Loucy (cell line): Measurements from ENCODE around the gene ATOH7.

Experiments
- H2AFZ ChIP-seq: fragments of 200-600 bp; sonication (generic); 2 replicates; pipeline ENCODE4 v1.6.0; 2016; ENCODE audit warnings: antibody characterized with exemption, mild to moderate bottlenecking, low read length, moderate library complexity
- H3F3A ChIP-seq: fragments of 200-600 bp; 2 replicates; pipeline ENCODE4 v1.6.0; 2016; ENCODE audit warnings: antibody characterized with exemption, low read depth, mild to moderate bottlenecking
- H3K27me3 ChIP-seq: fragments of 200-600 bp; sonication (generic); 2 replicates; pipeline ENCODE4 v1.6.1; 2014; ENCODE audit warnings: low read length, mild to moderate bottlenecking; ENCODE audit not compliant: insufficient read depth, poor library complexity, severe bottlenecking
- H3K36me3 ChIP-seq: fragments of 200-600 bp; sonication (generic); 2 replicates; pipeline ENCODE4 v1.6.1; 2016; ENCODE audit warnings: low read length; ENCODE audit not compliant: insufficient read depth
- H3K4me1 ChIP-seq: fragments of 200-600 bp; sonication (generic); 2 replicates; pipeline ENCODE4 v1.5.1; 2014; ENCODE audit warnings: low read length, mild to moderate bottlenecking; ENCODE audit not compliant: insufficient read depth, poor library complexity, severe bottlenecking
- H3K4me2 ChIP-seq: fragments of 200-600 bp; sonication (generic); 2 replicates; pipeline ENCODE4 v1.6.0; 2014; ENCODE audit warnings: antibody characterized with exemption, low read length, low read depth, mild to moderate bottlenecking; ENCODE audit not compliant: poor library complexity, severe bottlenecking
- H3K4me3 ChIP-seq: fragments of 200-600 bp; sonication (generic); 2 replicates; pipeline ENCODE4 v1.5.1; 2014; ENCODE audit warnings: low read length, mild to moderate bottlenecking, mixed read lengths; ENCODE audit not compliant: poor library complexity, severe bottlenecking
- H3K79me2 ChIP-seq: fragments of 200-600 bp; sonication (generic); 2 replicates; pipeline ENCODE4 v1.6.1; 2014; ENCODE audit warnings: low read length; ENCODE audit not compliant: insufficient read depth
- H3K9ac ChIP-seq: fragments of 200-600 bp; sonication (generic); 2 replicates; pipeline ENCODE4 v1.6.0; 2014; ENCODE audit warnings: mild to moderate bottlenecking, low read depth, low read length, moderate library complexity; ENCODE audit not compliant: poor library complexity, severe bottlenecking
- H3K9me2 ChIP-seq: fragments of 200-600 bp; sonication (generic); replicated peaks from 2 replicates; pipeline ENCODE4 v1.6.1; 2016; ENCODE audit warnings: low read depth, low read length, mixed read lengths
- H3K9me3 ChIP-seq: fragments of 200-600 bp; sonication (generic); 2 replicates; pipeline ENCODE4 v1.6.1; 2014; ENCODE audit warnings: mild to moderate bottlenecking, antibody characterized with exemption, low read length, low read depth; ENCODE audit not compliant: insufficient read depth
- H4K20me1 ChIP-seq: fragments of 200-600 bp; sonication (generic); 2 replicates; pipeline ENCODE4 v1.6.0; 2014; ENCODE audit warnings: antibody characterized with exemption, low read length, mild to moderate bottlenecking; ENCODE audit not compliant: insufficient read depth, poor library complexity, severe bottlenecking
- EZH2phosphoT487 ChIP-seq: fragments of 200-600 bp; IDR thresholded peaks from 2 replicates; pipeline ENCODE4 v1.6.1; 2018; ENCODE audit warnings: antibody characterized with exemption, mild to moderate bottlenecking, moderate library complexity, borderline replicate concordance
- TF ChIP-seq, protein P1 (sequence below): fragments of 200-600 bp; sonication (generic); conservative IDR thresholded peaks from 2 replicates; pipeline ENCODE4 v1.5.1; 2014; ENCODE audit warnings: mild to moderate bottlenecking, antibody characterized with exemption, low read length

Gene ATOH7

GRCh38 chr10:68276224-68276623 is 44.3 kb upstream of the ATOH7 start:
- Histone ChIP-seq H3K4me3 (no peak overlapping the region), H3K9me3 (no peaks in the 10 kb centered on the region), H4K20me1 (no peaks in the 10 kb centered on the region), H3K36me3 (no peaks in the 10 kb centered on the region), H3F3A (no peaks in the 10 kb centered on the region), H2AFZ (no peak overlapping the region), H3K4me2 (no peak overlapping the region), H3K9ac (no peak overlapping the region), H3K27me3 (no peaks in the 10 kb centered on the region), H3K79me2 (no peaks in the 10 kb centered on the region), H3K9me2 (no peaks in the 10 kb centered on the region), H3K4me1 (no peaks in the 10 kb centered on the region)
- TF ChIP-seq EZH2phosphoT487: no peak
- TF ChIP-seq, protein P1, sequence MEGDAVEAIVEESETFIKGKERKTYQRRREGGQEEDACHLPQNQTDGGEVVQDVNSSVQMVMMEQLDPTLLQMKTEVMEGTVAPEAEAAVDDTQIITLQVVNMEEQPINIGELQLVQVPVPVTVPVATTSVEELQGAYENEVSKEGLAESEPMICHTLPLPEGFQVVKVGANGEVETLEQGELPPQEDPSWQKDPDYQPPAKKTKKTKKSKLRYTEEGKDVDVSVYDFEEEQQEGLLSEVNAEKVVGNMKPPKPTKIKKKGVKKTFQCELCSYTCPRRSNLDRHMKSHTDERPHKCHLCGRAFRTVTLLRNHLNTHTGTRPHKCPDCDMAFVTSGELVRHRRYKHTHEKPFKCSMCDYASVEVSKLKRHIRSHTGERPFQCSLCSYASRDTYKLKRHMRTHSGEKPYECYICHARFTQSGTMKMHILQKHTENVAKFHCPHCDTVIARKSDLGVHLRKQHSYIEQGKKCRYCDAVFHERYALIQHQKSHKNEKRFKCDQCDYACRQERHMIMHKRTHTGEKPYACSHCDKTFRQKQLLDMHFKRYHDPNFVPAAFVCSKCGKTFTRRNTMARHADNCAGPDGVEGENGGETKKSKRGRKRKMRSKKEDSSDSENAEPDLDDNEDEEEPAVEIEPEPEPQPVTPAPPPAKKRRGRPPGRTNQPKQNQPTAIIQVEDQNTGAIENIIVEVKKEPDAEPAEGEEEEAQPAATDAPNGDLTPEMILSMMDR: no peak

DNA sequence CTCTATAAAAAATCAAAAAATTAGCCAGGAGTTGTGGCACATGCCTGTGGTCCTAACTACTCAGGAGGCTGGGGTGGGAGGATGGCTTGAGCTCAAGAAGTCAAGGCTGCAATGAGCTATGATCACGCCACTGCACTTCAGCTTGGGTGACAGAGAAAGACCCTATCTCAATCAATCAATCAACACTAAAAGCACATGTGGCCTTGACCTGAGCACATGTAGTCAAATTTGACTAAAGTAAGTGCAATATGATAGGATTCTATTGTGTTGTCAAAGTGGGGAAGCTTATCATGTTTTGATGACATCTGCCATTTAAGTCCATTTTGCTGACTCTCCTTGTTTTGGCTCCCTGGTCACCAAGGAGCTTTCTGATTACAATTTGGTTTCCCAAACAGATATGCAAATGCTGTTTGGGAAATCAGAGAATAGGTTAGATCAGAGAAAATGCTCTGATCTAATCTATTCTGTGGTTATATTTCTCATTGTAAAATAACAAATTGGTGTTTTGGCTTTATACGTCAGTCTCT is 43.8 kb upstream of the ATOH7 start:
- no peaks in the 10 kb centered on the region for H3K9me2 ChIP-seq
- H3F3A ChIP-seq: no peaks in the 10 kb centered on the region
- no peaks in the 10 kb centered on the region for H3K79me2 ChIP-seq
- no peaks in the 10 kb centered on the region for H3K4me1 ChIP-seq
- H4K20me1 ChIP-seq: no peaks in the 10 kb centered on the region
- no peaks in the 10 kb centered on the region for H3K27me3 ChIP-seq
- no peak overlapping the region for H3K4me2 ChIP-seq
- H3K9me3 ChIP-seq: no peaks in the 10 kb centered on the region
- H2AFZ ChIP-seq: no peak overlapping the region
- TF ChIP-seq EZH2phosphoT487: no peak
- TF ChIP-seq, protein P1: no peak
- H3K9ac ChIP-seq: no peak overlapping the region
- H3K36me3 ChIP-seq: no peaks in the 10 kb centered on the region
- H3K4me3 ChIP-seq: no peak overlapping the region

DNA sequence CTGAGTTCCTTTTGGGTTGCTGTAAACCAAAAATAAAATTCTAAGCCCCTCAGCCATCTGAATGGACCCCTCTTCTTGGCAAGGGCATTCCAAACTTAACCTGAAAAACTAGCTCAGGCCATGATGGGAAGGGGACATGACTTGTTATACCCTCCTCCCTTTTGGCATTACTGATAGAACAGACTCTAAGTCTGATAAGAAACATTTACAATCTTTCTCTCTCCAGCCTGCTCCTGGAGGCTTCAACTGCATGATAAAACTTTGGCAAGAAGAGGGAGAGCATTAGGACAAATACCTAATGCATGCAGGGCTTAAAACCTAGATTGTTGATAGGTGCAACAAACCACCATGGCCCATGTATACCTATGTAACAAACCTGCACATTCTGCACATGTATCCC is 40.9 kb upstream of the ATOH7 start:
- Histone ChIP-seq H3K4me1 (no peaks in the 10 kb centered on the region), H3K79me2 (no peaks in the 10 kb centered on the region), H3F3A (no peaks in the 10 kb centered on the region), H3K4me3 (no peak overlapping the region), H3K9me2 (no peaks in the 10 kb centered on the region), H3K27me3 (no peaks in the 10 kb centered on the region), H4K20me1 (no peaks in the 10 kb centered on the region), H3K9ac (no peak overlapping the region), H3K4me2 (no peak overlapping the region), H3K36me3 (no peaks in the 10 kb centered on the region), H3K9me3 (no peaks in the 10 kb centered on the region), H2AFZ (no peak overlapping the region)
- no peak for TF ChIP-seq EZH2phosphoT487
- TF ChIP-seq, protein P1: no peak
